HEK293 (cell line): ENCODE data around the gene SSR1.

Source experiments
- CTCF ChIA-PET: fragments of 350-600 bp; formaldehyde crosslinking; extraction: SDS; loops from one replicate; lab custom pipeline; 2021; ENCODE audit warnings: antibody characterized with exemption; lab: Yijun Ruan, JAX
- POLR2A ChIA-PET: fragments of 300-600 bp; formaldehyde crosslinking; extraction: SDS; loops from one replicate; lab custom pipeline; 2020; ENCODE audit warnings: antibody characterized with exemption, inconsistent platforms; lab: Yijun Ruan, JAX
- H3K27ac ChIP-seq: fragments of 200-500 bp; sonication (Bioruptor generic); 2 replicates; pipeline ENCODE4 v1.5.1; 2014; ENCODE audit warnings: low read depth, low read length, control low read depth, inconsistent platforms; ENCODE audit errors: extremely low read depth
- H3K36me3 ChIP-seq, 2 experiments: fragments of 200-500 bp in 1 of 2; sonication (Bioruptor generic) in 1 of 2; 1 replicate in 1 of 2; 2 replicates in 1 of 2; pipeline ENCODE4 v1.5.1; 2014 to 2017; ENCODE audit warnings: inconsistent platforms in 2 of 2, low read length in 2 of 2; ENCODE audit not compliant: control insufficient read depth in 2 of 2, insufficient read depth in 1 of 2
- H3K4me1 ChIP-seq: fragments of 200-500 bp; sonication (Bioruptor generic); 2 replicates; pipeline ENCODE4 v1.5.1; 2014; ENCODE audit warnings: mild to moderate bottlenecking, low read length, inconsistent platforms; ENCODE audit not compliant: control insufficient read depth, insufficient read depth
- H3K4me3 ChIP-seq: 2 replicates; pipeline ENCODE4 v1.5.1; 2011; ENCODE audit warnings: low read depth, mild to moderate bottlenecking, control low read depth, low read length, moderate library complexity
- H3K9me3 ChIP-seq: fragments of 200-500 bp; sonication (Bioruptor generic); 2 replicates; pipeline ENCODE4 v1.5.1; 2014; ENCODE audit warnings: low read depth, low read length, inconsistent platforms; ENCODE audit not compliant: control insufficient read depth, insufficient read depth
- EGR2 ChIP-seq: fragments of 450-650 bp; formaldehyde crosslinking; IDR thresholded peaks from 2 replicates; pipeline ENCODE4 v1.5.1; 2016; ENCODE audit warnings: low read depth, missing biosample characterization, missing genetic modification characterization
- KLF1 ChIP-seq: fragments of 450-650 bp; formaldehyde crosslinking; IDR thresholded peaks from 2 replicates; pipeline ENCODE4 v1.5.1; 2016; ENCODE audit warnings: missing biosample characterization, missing genetic modification characterization
- KLF8 ChIP-seq: fragments of 450-650 bp; formaldehyde crosslinking; IDR thresholded peaks from 2 replicates; pipeline ENCODE4 v1.5.1; 2016; ENCODE audit warnings: missing biosample characterization, missing genetic modification characterization
- SALL2 ChIP-seq: fragments of 450-650 bp; formaldehyde crosslinking; IDR thresholded peaks from 2 replicates; pipeline ENCODE4 v1.5.0; 2017; ENCODE audit warnings: missing biosample characterization, mild to moderate bottlenecking, missing genetic modification characterization, borderline replicate concordance
- SCRT2 ChIP-seq: fragments of 450-650 bp; formaldehyde crosslinking; IDR thresholded peaks from 2 replicates; pipeline ENCODE4 v1.5.1; 2016; ENCODE audit warnings: missing biosample characterization, missing genetic modification characterization
- SP2 ChIP-seq: fragments of 450-650 bp; formaldehyde crosslinking; IDR thresholded peaks from 2 replicates; pipeline ENCODE4 v1.5.1; 2016; ENCODE audit warnings: missing biosample characterization, missing genetic modification characterization
- WT1 ChIP-seq: fragments of 450-650 bp; formaldehyde crosslinking; IDR thresholded peaks from 2 replicates; pipeline ENCODE4 v1.5.1; 2016; ENCODE audit warnings: missing biosample characterization, missing genetic modification characterization
- YY1 ChIP-seq: fragments of 450-650 bp; formaldehyde crosslinking; IDR thresholded peaks from 2 replicates; pipeline ENCODE4 v1.5.1; 2018; ENCODE audit warnings: missing biosample characterization, missing genetic modification characterization
- YY2 ChIP-seq: fragments of 450-650 bp; formaldehyde crosslinking; IDR thresholded peaks from 2 replicates; pipeline ENCODE4 v1.5.1; 2016; ENCODE audit warnings: missing biosample characterization, missing genetic modification characterization
- ZBTB17 ChIP-seq: fragments of 450-650 bp; formaldehyde crosslinking; IDR thresholded peaks from 2 replicates; pipeline ENCODE4 v1.5.1; 2016; ENCODE audit warnings: missing biosample characterization, missing genetic modification characterization
- ZFP37 ChIP-seq: fragments of 450-650 bp; formaldehyde crosslinking; IDR thresholded peaks from 2 replicates; pipeline ENCODE4 v1.5.1; 2016; ENCODE audit warnings: missing biosample characterization, missing genetic modification characterization
- ZFP69B ChIP-seq: fragments of 450-650 bp; formaldehyde crosslinking; IDR thresholded peaks from 2 replicates; pipeline ENCODE4 v1.5.1; 2016; ENCODE audit warnings: missing biosample characterization, missing genetic modification characterization
- ZNF114 ChIP-seq: fragments of 450-650 bp; formaldehyde crosslinking; IDR thresholded peaks from 2 replicates; pipeline ENCODE4 v1.5.0; 2017; ENCODE audit warnings: missing biosample characterization, missing genetic modification characterization
- ZNF169 ChIP-seq: fragments of 450-650 bp; formaldehyde crosslinking; IDR thresholded peaks from 2 replicates; pipeline ENCODE4 v1.5.1; 2016; ENCODE audit warnings: missing biosample characterization, missing genetic modification characterization
- ZNF175 ChIP-seq: fragments of 450-650 bp; formaldehyde crosslinking; IDR thresholded peaks from 2 replicates; pipeline ENCODE4 v1.5.1; 2016; ENCODE audit warnings: missing biosample characterization, missing genetic modification characterization
- ZNF19 ChIP-seq: fragments of 450-650 bp; formaldehyde crosslinking; IDR thresholded peaks from 2 replicates; pipeline ENCODE4; 2016; ENCODE audit warnings: missing biosample characterization, missing genetic modification characterization, low read depth
- ZNF354C ChIP-seq: fragments of 450-650 bp; formaldehyde crosslinking; IDR thresholded peaks from 2 replicates; pipeline ENCODE4 v1.5.1; 2016; ENCODE audit warnings: missing biosample characterization, missing genetic modification characterization, low read depth, borderline replicate concordance
- ZNF404 ChIP-seq: fragments of 450-650 bp; formaldehyde crosslinking; IDR thresholded peaks from 2 replicates; pipeline ENCODE4 v1.5.1; 2017; ENCODE audit warnings: missing biosample characterization, missing genetic modification characterization
- ZNF433 ChIP-seq: fragments of 450-650 bp; formaldehyde crosslinking; IDR thresholded peaks from 2 replicates; pipeline ENCODE4 v1.5.1; 2016; ENCODE audit warnings: missing biosample characterization, missing genetic modification characterization, low read depth
- ZNF544 ChIP-seq: fragments of 450-650 bp; formaldehyde crosslinking; IDR thresholded peaks from 2 replicates; pipeline ENCODE4 v1.5.0; 2017; ENCODE audit warnings: missing biosample characterization, missing genetic modification characterization
- ZNF571 ChIP-seq: fragments of 450-650 bp; formaldehyde crosslinking; IDR thresholded peaks from 2 replicates; pipeline ENCODE4 v1.5.0; 2017; ENCODE audit warnings: missing biosample characterization, missing genetic modification characterization
- ZNF585B ChIP-seq: fragments of 450-650 bp; formaldehyde crosslinking; IDR thresholded peaks from 2 replicates; pipeline ENCODE4 v1.5.1; 2016; ENCODE audit warnings: missing biosample characterization, missing genetic modification characterization
- ZNF596 ChIP-seq: fragments of 450-650 bp; IDR thresholded peaks from 2 replicates; pipeline ENCODE4 v1.5.0; 2018; ENCODE audit warnings: missing biosample characterization, mild to moderate bottlenecking, missing genetic modification characterization, moderate library complexity
- ZNF610 ChIP-seq: fragments of 450-650 bp; formaldehyde crosslinking; IDR thresholded peaks from 2 replicates; pipeline ENCODE4 v1.5.1; 2016; ENCODE audit warnings: missing biosample characterization, missing genetic modification characterization, borderline replicate concordance
- ZNF621 ChIP-seq: fragments of 450-650 bp; formaldehyde crosslinking; IDR thresholded peaks from 2 replicates; pipeline ENCODE4 v1.5.1; 2017; ENCODE audit warnings: missing biosample characterization, missing genetic modification characterization
- ZNF677 ChIP-seq: fragments of 450-650 bp; IDR thresholded peaks from 2 replicates; pipeline ENCODE4 v1.5.0; 2018; ENCODE audit warnings: missing biosample characterization, mild to moderate bottlenecking, missing genetic modification characterization, moderate library complexity
- ZNF707 ChIP-seq: fragments of 450-650 bp; formaldehyde crosslinking; IDR thresholded peaks from 2 replicates; pipeline ENCODE4 v1.5.1; 2016; ENCODE audit warnings: missing biosample characterization, missing genetic modification characterization
- ZNF747 ChIP-seq: fragments of 450-650 bp; formaldehyde crosslinking; IDR thresholded peaks from 2 replicates; pipeline ENCODE4 v1.5.1; 2016; ENCODE audit warnings: missing biosample characterization, missing genetic modification characterization
- TF ChIP-seq, protein P1 (sequence below): fragments of 450-650 bp; formaldehyde crosslinking; IDR thresholded peaks from 2 replicates; pipeline ENCODE4 v1.5.1; 2017; ENCODE audit warnings: missing biosample characterization, missing genetic modification characterization
- TF ChIP-seq, protein P2 (sequence below): fragments of 450-650 bp; formaldehyde crosslinking; IDR thresholded peaks from 2 replicates; pipeline ENCODE4 v1.5.1; 2016; ENCODE audit warnings: missing biosample characterization, missing genetic modification characterization
- TF ChIP-seq, protein P3 (sequence below): fragments of 450-650 bp; formaldehyde crosslinking; IDR thresholded peaks from 2 replicates; pipeline ENCODE4 v1.5.0; 2017; ENCODE audit warnings: missing biosample characterization, missing genetic modification characterization, borderline replicate concordance

Gene SSR1

DNA sequence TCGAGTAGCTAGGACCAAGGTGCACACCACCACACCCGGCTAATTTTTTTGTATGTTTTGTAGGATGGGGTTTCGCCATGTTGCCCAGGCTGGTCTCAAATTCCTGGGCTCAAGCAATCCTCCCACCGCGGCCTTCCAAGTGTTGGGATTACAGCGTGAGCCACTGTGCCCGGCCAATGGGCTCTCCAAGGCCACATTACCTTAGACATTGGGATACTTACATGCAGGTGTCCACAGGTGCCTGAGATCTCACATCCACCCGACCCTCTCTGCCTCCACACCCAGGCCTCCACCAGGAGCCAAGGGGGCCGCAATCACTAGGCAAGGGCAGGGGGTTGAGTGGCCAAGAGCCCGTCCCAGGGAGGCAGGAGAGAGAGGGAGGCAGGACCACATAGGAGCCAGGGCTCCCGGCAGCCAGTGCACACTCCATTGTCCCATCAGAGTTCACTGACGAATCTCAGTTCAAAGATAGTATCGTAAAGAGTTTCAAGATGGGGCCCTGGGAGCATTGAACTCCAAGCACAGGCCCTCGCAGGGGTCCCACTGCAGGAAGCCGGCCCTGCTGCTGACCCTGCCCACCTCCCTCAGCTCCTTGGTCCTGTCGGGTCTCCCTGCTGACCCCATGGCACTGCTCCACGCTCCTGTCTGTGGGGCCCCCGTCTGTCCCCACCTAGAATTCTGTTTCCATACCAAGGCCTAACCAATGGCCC is 55.3 kb downstream of the SSR1 start:
- H3K36me3 ChIP-seq: no peaks in the 10 kb centered on the region
- no peak overlapping the region for H3K4me3 ChIP-seq
- peaks cover 2% of the 10 kb centered on the region; the same call in 1 of the 2 replicates for H3K4me1 ChIP-seq
- no peak for TF ChIP-seq ZNF19 (tag by site-specific recombination)
- TF ChIP-seq SCRT2 (tag by site-specific recombination): no peak
- TF ChIP-seq, protein P1, sequence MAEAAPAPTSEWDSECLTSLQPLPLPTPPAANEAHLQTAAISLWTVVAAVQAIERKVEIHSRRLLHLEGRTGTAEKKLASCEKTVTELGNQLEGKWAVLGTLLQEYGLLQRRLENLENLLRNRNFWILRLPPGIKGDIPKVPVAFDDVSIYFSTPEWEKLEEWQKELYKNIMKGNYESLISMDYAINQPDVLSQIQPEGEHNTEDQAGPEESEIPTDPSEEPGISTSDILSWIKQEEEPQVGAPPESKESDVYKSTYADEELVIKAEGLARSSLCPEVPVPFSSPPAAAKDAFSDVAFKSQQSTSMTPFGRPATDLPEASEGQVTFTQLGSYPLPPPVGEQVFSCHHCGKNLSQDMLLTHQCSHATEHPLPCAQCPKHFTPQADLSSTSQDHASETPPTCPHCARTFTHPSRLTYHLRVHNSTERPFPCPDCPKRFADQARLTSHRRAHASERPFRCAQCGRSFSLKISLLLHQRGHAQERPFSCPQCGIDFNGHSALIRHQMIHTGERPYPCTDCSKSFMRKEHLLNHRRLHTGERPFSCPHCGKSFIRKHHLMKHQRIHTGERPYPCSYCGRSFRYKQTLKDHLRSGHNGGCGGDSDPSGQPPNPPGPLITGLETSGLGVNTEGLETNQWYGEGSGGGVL (tag by site-specific recombination): no peak
- no peak for TF ChIP-seq ZNF677 (tag by site-specific recombination)
- no peak for TF ChIP-seq ZNF433
- TF ChIP-seq, protein P2, sequence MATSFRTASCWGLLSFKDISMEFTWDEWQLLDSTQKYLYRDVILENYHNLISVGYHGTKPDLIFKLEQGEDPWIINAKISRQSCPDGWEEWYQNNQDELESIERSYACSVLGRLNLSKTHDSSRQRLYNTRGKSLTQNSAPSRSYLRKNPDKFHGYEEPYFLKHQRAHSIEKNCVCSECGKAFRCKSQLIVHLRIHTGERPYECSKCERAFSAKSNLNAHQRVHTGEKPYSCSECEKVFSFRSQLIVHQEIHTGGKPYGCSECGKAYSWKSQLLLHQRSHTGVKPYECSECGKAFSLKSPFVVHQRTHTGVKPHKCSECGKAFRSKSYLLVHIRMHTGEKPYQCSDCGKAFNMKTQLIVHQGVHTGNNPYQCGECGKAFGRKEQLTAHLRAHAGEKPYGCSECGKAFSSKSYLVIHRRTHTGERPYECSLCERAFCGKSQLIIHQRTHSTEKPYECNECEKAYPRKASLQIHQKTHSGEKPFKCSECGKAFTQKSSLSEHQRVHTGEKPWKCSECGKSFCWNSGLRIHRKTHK (tag by site-specific recombination): no peak
- no peak for TF ChIP-seq ZNF169
- no peak for TF ChIP-seq KLF8 (tag by site-specific recombination)
- no peak for TF ChIP-seq ZNF404 (tag by site-specific recombination)
- no peak for TF ChIP-seq ZFP37 (tag by site-specific recombination)
- no peak for TF ChIP-seq ZNF114 (tag by site-specific recombination)
- TF ChIP-seq ZNF585B (tag by site-specific recombination): no peak
- TF ChIP-seq ZFP69B (tag by site-specific recombination): no peak
- TF ChIP-seq ZNF354C: no peak
- no peak for TF ChIP-seq YY1 (tag by site-specific recombination)
- no peak for TF ChIP-seq SALL2
- ChIA-PET POLR2A (no interaction called here), CTCF (interaction anchor here (1.1 kb wide), 1 partner anchor 14 kb away, joined by 4 read pairs; no protein-coding TSS in a partner anchor)
- no peak overlapping the region for H3K27ac ChIP-seq
- no peaks in the 10 kb centered on the region for H3K9me3 ChIP-seq

DNA sequence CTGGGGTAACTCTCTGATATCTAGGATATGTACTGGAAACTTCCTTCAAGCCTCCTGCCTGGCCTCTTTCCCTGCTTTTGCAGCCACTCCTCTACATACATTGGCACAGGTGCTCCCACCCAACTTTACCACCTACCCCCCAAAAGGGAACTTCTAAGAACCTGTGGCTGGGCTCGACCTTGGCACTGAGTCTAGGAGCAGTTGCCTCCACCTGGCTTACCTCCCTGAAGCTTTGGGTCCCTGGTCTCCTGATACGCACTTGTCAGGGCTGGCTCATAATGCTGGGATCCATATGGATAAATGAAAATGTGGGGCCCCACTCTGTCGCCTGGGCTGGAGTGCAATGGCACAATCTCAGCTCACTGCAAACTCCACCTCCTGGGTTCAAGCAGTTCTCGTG is 56.2 kb downstream of the SSR1 start:
- no peak for TF ChIP-seq ZNF596 (tag by site-specific recombination)
- TF ChIP-seq WT1 (tag by site-specific recombination): no peak
- no peak for TF ChIP-seq ZNF544 (tag by site-specific recombination)
- TF ChIP-seq ZNF747 (tag by site-specific recombination): no peak
- no peak for TF ChIP-seq YY2 (tag by site-specific recombination)
- TF ChIP-seq EGR2 (tag by site-specific recombination): no peak
- no peak for TF ChIP-seq SP2
- TF ChIP-seq SCRT2 (tag by site-specific recombination): no peak
- TF ChIP-seq ZBTB17 (tag by site-specific recombination): no peak
- TF ChIP-seq, protein P3, sequence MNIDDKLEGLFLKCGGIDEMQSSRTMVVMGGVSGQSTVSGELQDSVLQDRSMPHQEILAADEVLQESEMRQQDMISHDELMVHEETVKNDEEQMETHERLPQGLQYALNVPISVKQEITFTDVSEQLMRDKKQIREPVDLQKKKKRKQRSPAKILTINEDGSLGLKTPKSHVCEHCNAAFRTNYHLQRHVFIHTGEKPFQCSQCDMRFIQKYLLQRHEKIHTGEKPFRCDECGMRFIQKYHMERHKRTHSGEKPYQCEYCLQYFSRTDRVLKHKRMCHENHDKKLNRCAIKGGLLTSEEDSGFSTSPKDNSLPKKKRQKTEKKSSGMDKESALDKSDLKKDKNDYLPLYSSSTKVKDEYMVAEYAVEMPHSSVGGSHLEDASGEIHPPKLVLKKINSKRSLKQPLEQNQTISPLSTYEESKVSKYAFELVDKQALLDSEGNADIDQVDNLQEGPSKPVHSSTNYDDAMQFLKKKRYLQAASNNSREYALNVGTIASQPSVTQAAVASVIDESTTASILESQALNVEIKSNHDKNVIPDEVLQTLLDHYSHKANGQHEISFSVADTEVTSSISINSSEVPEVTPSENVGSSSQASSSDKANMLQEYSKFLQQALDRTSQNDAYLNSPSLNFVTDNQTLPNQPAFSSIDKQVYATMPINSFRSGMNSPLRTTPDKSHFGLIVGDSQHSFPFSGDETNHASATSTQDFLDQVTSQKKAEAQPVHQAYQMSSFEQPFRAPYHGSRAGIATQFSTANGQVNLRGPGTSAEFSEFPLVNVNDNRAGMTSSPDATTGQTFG (tag by site-specific recombination): no peak
- TF ChIP-seq ZNF175 (tag by site-specific recombination): no peak
- no peak for TF ChIP-seq KLF1 (tag by site-specific recombination)
- no peak for TF ChIP-seq ZNF707
- TF ChIP-seq ZNF621 (tag by site-specific recombination): no peak
- no peak for TF ChIP-seq ZNF610 (tag by site-specific recombination)
- no peak for TF ChIP-seq ZNF571 (tag by site-specific recombination)
- ChIA-PET CTCF (interaction anchor here (1.1 kb wide), 2 partner anchors 13 to 581 kb away, joined by 3 to 4 read pairs; no protein-coding TSS in a partner anchor), POLR2A (no interaction called here)
- Histone ChIP-seq H3K36me3 (peaks cover 0 to 4% of the 10 kb centered on the region in 2 experiments; a peak in 1 of 3 replicates), H3K4me1 (peaks cover 2% of the 10 kb centered on the region; the same call in 1 of the 2 replicates), H3K4me3 (no peak overlapping the region), H3K27ac (no peak overlapping the region), H3K9me3 (no peaks in the 10 kb centered on the region)
